ENCODE data around the gene ANK3. TPM values are rescaled to one million over a fixed set of nuclear protein-coding genes. Genes with fewer than 3 reads are reported as not detected.

ANK3 gene
- total and polyA plus RNA-seq, 2 experiments from 2014 or later: 46.5 to 85.2 TPM

GRCh38 chr10:60314069-60314940 is 75.4 kb downstream of the ANK3 start:
- Histone ChIP-seq H3K4me3 (no peak overlapping the region), H3K27me3 (ENCODE audit: insufficient read depth) (no peaks in the 10 kb centered on the region), H4K20me1 (replicated peaks; ENCODE audit: insufficient read depth) (peaks cover 2% of the 10 kb centered on the region; the same call in 1 of the 2 replicates), H3K9me2 (ENCODE audit: insufficient read depth) (no peaks in the 10 kb centered on the region; the same call in none of the 2 replicates), H3K36me3 (ENCODE audit: insufficient read depth) (no peaks in the 10 kb centered on the region), H3K4me1 (ENCODE audit: insufficient read depth) (peaks cover 11% of the 10 kb centered on the region; the same call in 1 of the 2 replicates), H3K4me2 (0 out of 2 replicates have a peak overlapping the region, but pooled peaks have one; percentile 17), H3K27ac (ENCODE audit: low read depth) (no peak overlapping the region), H3K79me2 (replicated peaks; ENCODE audit: insufficient read depth) (no peaks in the 10 kb centered on the region), H2AFZ (no peak overlapping the region), H3F3A (replicated peaks; ENCODE audit: low read depth) (no peaks in the 10 kb centered on the region)
- Mint-ChIP-seq H3K4me3 (no peak overlapping the region), H3K27me3 (ENCODE audit: insufficient read depth, low read depth, poor library complexity) (no peaks in the 10 kb centered on the region), H3K36me3 (ENCODE audit: low read depth) (no peaks in the 10 kb centered on the region), H3K9me3 (no peaks in the 10 kb centered on the region), H3K4me1 (peaks cover 10% of the 10 kb centered on the region; the same call in 2 of the 3 replicates), H3K27ac (no peak overlapping the region)
- TF ChIP-seq EZH2phosphoT487 (IDR thresholded peaks at IDR 0.05; ENCODE audit: unreplicated experiment) (no peak), ZNF331 (CRISPR knock-in tag; IDR thresholded peaks at IDR 0.05; ENCODE audit: low read depth) (no peak), JUNB (IDR thresholded peaks at IDR 0.05; ENCODE audit: unreplicated experiment) (no peak), CREB1 (CRISPR knock-in tag; IDR thresholded peaks at IDR 0.05; ENCODE audit: low read depth) (no peak), ZNF114 (CRISPR knock-in tag; IDR thresholded peaks at IDR 0.05) (no peak), STAT1 (IDR thresholded peaks at IDR 0.05; ENCODE audit: unreplicated experiment) (no peak), EZH2 (IDR thresholded peaks at IDR 0.05; ENCODE audit: low read depth, unreplicated experiment) (no peak), POLR2AphosphoS5 (IDR thresholded peaks at IDR 0.05; ENCODE audit: low read depth) (no peak), NANOG (IDR thresholded peaks at IDR 0.05; ENCODE audit: borderline replicate concordance) (no peak)
- TF ChIP-seq, protein P1, sequence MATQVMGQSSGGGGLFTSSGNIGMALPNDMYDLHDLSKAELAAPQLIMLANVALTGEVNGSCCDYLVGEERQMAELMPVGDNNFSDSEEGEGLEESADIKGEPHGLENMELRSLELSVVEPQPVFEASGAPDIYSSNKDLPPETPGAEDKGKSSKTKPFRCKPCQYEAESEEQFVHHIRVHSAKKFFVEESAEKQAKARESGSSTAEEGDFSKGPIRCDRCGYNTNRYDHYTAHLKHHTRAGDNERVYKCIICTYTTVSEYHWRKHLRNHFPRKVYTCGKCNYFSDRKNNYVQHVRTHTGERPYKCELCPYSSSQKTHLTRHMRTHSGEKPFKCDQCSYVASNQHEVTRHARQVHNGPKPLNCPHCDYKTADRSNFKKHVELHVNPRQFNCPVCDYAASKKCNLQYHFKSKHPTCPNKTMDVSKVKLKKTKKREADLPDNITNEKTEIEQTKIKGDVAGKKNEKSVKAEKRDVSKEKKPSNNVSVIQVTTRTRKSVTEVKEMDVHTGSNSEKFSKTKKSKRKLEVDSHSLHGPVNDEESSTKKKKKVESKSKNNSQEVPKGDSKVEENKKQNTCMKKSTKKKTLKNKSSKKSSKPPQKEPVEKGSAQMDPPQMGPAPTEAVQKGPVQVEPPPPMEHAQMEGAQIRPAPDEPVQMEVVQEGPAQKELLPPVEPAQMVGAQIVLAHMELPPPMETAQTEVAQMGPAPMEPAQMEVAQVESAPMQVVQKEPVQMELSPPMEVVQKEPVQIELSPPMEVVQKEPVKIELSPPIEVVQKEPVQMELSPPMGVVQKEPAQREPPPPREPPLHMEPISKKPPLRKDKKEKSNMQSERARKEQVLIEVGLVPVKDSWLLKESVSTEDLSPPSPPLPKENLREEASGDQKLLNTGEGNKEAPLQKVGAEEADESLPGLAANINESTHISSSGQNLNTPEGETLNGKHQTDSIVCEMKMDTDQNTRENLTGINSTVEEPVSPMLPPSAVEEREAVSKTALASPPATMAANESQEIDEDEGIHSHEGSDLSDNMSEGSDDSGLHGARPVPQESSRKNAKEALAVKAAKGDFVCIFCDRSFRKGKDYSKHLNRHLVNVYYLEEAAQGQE (IDR thresholded peaks at IDR 0.05; ENCODE audit: unreplicated experiment): no peak
- TF ChIP-seq, protein P2, sequence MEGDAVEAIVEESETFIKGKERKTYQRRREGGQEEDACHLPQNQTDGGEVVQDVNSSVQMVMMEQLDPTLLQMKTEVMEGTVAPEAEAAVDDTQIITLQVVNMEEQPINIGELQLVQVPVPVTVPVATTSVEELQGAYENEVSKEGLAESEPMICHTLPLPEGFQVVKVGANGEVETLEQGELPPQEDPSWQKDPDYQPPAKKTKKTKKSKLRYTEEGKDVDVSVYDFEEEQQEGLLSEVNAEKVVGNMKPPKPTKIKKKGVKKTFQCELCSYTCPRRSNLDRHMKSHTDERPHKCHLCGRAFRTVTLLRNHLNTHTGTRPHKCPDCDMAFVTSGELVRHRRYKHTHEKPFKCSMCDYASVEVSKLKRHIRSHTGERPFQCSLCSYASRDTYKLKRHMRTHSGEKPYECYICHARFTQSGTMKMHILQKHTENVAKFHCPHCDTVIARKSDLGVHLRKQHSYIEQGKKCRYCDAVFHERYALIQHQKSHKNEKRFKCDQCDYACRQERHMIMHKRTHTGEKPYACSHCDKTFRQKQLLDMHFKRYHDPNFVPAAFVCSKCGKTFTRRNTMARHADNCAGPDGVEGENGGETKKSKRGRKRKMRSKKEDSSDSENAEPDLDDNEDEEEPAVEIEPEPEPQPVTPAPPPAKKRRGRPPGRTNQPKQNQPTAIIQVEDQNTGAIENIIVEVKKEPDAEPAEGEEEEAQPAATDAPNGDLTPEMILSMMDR (conservative IDR thresholded peaks at IDR 0.05; ENCODE audit: low read depth in 2 of 2): no peak
- TF ChIP-seq, protein P3, sequence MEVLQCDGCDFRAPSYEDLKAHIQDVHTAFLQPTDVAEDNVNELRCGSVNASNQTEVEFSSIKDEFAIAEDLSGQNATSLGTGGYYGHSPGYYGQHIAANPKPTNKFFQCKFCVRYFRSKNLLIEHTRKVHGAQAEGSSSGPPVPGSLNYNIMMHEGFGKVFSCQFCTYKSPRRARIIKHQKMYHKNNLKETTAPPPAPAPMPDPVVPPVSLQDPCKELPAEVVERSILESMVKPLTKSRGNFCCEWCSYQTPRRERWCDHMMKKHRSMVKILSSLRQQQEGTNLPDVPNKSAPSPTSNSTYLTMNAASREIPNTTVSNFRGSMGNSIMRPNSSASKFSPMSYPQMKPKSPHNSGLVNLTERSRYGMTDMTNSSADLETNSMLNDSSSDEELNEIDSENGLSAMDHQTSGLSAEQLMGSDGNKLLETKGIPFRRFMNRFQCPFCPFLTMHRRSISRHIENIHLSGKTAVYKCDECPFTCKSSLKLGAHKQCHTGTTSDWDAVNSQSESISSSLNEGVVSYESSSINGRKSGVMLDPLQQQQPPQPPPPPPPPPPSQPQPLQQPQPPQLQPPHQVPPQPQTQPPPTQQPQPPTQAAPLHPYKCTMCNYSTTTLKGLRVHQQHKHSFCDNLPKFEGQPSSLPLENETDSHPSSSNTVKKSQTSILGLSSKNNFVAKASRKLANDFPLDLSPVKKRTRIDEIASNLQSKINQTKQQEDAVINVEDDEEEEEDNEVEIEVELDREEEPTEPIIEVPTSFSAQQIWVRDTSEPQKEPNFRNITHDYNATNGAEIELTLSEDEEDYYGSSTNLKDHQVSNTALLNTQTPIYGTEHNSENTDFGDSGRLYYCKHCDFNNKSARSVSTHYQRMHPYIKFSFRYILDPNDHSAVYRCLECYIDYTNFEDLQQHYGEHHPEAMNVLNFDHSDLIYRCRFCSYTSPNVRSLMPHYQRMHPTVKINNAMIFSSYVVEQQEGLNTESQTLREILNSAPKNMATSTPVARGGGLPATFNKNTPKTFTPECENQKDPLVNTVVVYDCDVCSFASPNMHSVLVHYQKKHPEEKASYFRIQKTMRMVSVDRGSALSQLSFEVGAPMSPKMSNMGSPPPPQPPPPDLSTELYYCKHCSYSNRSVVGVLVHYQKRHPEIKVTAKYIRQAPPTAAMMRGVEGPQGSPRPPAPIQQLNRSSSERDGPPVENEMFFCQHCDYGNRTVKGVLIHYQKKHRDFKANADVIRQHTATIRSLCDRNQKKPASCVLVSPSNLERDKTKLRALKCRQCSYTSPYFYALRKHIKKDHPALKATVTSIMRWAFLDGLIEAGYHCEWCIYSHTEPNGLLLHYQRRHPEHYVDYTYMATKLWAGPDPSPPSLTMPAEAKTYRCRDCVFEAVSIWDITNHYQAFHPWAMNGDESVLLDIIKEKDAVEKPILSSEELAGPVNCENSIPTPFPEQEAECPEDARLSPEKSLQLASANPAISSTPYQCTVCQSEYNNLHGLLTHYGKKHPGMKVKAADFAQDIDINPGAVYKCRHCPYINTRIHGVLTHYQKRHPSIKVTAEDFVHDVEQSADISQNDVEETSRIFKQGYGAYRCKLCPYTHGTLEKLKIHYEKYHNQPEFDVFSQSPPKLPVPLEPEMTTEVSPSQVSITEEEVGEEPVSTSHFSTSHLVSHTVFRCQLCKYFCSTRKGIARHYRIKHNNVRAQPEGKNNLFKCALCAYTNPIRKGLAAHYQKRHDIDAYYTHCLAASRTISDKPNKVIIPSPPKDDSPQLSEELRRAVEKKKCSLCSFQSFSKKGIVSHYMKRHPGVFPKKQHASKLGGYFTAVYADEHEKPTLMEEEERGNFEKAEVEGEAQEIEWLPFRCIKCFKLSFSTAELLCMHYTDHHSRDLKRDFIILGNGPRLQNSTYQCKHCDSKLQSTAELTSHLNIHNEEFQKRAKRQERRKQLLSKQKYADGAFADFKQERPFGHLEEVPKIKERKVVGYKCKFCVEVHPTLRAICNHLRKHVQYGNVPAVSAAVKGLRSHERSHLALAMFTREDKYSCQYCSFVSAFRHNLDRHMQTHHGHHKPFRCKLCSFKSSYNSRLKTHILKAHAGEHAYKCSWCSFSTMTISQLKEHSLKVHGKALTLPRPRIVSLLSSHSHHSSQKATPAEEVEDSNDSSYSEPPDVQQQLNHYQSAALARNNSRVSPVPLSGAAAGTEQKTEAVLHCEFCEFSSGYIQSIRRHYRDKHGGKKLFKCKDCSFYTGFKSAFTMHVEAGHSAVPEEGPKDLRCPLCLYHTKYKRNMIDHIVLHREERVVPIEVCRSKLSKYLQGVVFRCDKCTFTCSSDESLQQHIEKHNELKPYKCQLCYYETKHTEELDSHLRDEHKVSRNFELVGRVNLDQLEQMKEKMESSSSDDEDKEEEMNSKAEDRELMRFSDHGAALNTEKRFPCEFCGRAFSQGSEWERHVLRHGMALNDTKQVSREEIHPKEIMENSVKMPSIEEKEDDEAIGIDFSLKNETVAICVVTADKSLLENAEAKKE (CRISPR knock-in tag; IDR thresholded peaks at IDR 0.05): no peak
- TF ChIP-seq, protein P4, sequence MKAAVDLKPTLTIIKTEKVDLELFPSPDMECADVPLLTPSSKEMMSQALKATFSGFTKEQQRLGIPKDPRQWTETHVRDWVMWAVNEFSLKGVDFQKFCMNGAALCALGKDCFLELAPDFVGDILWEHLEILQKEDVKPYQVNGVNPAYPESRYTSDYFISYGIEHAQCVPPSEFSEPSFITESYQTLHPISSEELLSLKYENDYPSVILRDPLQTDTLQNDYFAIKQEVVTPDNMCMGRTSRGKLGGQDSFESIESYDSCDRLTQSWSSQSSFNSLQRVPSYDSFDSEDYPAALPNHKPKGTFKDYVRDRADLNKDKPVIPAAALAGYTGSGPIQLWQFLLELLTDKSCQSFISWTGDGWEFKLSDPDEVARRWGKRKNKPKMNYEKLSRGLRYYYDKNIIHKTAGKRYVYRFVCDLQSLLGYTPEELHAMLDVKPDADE (IDR thresholded peaks at IDR 0.05): no peak
- ATAC-seq: no peak
- DNase-seq (ENCODE audit: low spot score): no peak

Measured in GM23338 (cell line).